Measurements from ENCODE around the gene AVL9. TPM values are rescaled to one million over a fixed set of nuclear protein-coding genes. Genes with fewer than 3 reads are reported as not detected.

Gene AVL9
- total RNA-seq, 1 donor from 2014 or later = 37.8 TPM

DNA sequence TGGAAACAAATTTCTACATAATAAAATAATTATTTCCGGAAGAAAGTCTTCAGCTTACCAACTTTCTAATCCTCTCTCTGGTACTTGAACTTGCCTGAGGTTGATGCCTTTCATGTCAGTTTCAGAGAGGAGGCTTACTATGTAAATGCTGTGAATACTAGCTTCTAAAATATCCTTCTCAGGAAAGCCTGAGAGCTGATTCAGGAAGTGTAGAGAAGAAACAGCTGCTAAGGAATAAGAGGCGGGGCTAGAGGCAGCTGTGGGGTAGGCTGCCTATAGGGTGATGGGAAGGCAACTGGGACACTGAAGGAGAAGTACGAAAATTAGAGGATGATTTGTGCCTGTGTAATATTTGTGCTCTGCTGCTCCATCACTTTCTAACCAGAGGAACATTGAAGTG, 69.3 kb downstream of the AVL9 start:
- Histone ChIP-seq H3K4me3 (no peak overlapping the region), H3K36me3 (peaks cover 61% of the 10 kb centered on the region), H3K4me1 (no peaks in the 10 kb centered on the region), H3K9me3 (no peaks in the 10 kb centered on the region), H3K27me3 (ENCODE audit: low read depth) (no peaks in the 10 kb centered on the region), H3K27ac (no peak overlapping the region)
- intact Hi-C loops (cut with DNase I) = no loop called here
- DNase-seq (no peak), ATAC-seq (no peak)
- TF ChIP-seq, protein P1, sequence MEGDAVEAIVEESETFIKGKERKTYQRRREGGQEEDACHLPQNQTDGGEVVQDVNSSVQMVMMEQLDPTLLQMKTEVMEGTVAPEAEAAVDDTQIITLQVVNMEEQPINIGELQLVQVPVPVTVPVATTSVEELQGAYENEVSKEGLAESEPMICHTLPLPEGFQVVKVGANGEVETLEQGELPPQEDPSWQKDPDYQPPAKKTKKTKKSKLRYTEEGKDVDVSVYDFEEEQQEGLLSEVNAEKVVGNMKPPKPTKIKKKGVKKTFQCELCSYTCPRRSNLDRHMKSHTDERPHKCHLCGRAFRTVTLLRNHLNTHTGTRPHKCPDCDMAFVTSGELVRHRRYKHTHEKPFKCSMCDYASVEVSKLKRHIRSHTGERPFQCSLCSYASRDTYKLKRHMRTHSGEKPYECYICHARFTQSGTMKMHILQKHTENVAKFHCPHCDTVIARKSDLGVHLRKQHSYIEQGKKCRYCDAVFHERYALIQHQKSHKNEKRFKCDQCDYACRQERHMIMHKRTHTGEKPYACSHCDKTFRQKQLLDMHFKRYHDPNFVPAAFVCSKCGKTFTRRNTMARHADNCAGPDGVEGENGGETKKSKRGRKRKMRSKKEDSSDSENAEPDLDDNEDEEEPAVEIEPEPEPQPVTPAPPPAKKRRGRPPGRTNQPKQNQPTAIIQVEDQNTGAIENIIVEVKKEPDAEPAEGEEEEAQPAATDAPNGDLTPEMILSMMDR (IDR thresholded peaks at IDR 0.05) = no peak

GRCh38 chr7:32569388-32570289, 74.3 kb downstream of the AVL9 start:
- Histone ChIP-seq H3K4me1 (no peaks in the 10 kb centered on the region), H3K27ac (no peak overlapping the region), H3K4me3 (no peak overlapping the region), H3K27me3 (ENCODE audit: low read depth) (no peaks in the 10 kb centered on the region), H3K9me3 (no peaks in the 10 kb centered on the region), H3K36me3 (peaks cover 67% of the 10 kb centered on the region)
- intact Hi-C loops (cut with DNase I) = no loop called here
- TF ChIP-seq, protein P1 (IDR thresholded peaks at IDR 0.05) = no peak
- DNase-seq = no peak
- no peak for ATAC-seq

DNA sequence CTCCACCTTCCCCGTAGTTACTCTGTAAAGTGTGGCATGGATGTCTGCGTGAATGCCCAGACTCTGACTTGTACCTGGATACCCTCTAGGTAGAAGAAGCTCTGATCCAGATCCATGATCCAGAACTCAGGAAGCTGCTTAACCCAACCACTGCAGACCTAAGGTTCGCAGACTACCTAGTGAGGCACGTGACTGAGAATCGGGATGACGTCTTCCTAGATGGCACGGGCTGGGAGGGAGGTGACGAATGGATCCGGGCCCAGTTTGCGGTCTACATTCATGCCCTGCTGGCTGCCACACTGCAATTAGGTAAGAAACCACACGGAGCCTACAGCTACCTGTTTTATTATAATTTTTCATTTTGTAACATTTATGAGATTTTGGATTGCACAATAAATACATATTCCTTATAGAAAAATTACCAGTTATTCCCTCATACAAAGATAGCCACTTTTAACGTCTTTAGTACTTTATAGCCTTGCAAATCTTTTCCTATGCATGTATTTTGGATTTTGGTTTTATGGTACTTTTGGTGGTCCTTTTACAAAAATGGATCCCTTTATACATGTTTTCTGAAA, 77.9 kb downstream of the AVL9 start:
- ATAC-seq (no peak), DNase-seq (no peak)
- intact Hi-C loops (cut with DNase I) = no loop called here
- Histone ChIP-seq H3K27ac (no peak overlapping the region), H3K27me3 (ENCODE audit: low read depth) (no peaks in the 10 kb centered on the region), H3K9me3 (no peaks in the 10 kb centered on the region), H3K4me3 (no peak overlapping the region), H3K4me1 (no peaks in the 10 kb centered on the region), H3K36me3 (peaks cover 98% of the 10 kb centered on the region)
- TF ChIP-seq, protein P1 (IDR thresholded peaks at IDR 0.05) = no peak

DNA sequence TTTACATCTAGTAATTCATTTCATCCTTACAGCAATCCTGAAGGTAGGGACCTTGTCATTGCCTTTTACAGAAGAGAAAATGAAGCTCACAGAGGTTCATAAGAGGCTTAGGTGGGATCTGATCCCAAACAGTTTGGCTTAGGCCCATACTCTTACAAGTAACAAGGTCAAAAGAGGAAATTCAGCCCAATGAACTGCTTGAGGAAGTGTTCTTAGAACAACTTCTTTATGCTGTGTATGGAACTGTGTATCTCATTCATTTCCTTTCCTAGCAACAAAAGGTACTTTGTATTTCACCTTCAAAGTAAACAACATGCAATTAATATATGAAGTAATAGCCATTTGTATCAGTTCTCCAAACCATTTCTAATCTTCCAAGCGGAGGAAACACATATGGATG, 79.3 kb downstream of the AVL9 start:
- Histone ChIP-seq H3K4me3 (no peak overlapping the region), H3K9me3 (no peaks in the 10 kb centered on the region), H3K27me3 (ENCODE audit: low read depth) (no peaks in the 10 kb centered on the region), H3K27ac (no peak overlapping the region), H3K36me3 (peaks cover 89% of the 10 kb centered on the region), H3K4me1 (no peaks in the 10 kb centered on the region)
- DNase-seq (no peak), ATAC-seq (no peak)
- TF ChIP-seq, protein P1 (IDR thresholded peaks at IDR 0.05) = no peak
- intact Hi-C loops (cut with DNase I) = no loop called here

GRCh38 chr7:32577421-32577820, 82.1 kb downstream of the AVL9 start:
- Histone ChIP-seq H3K4me1 (no peaks in the 10 kb centered on the region), H3K27ac (no peak overlapping the region), H3K9me3 (no peaks in the 10 kb centered on the region), H3K4me3 (no peak overlapping the region), H3K36me3 (peaks cover 91% of the 10 kb centered on the region), H3K27me3 (ENCODE audit: low read depth) (no peaks in the 10 kb centered on the region)
- TF ChIP-seq, protein P1 (IDR thresholded peaks at IDR 0.05) = no peak
- DNase-seq = no peak
- intact Hi-C loops (cut with DNase I) = no loop called here
- no peak for ATAC-seq
